ENCODE measurements around the gene GDPD5. TPM values are rescaled to one million over a fixed set of nuclear protein-coding genes. Genes with fewer than 3 reads are reported as not detected.

Gene GDPD5
- total and polyA plus RNA-seq, 9 of the 15 experiments (the other 6 are each of a cell fraction or from before 2014, with no cell fraction given), result 0.32 to 27.3 (median 8.0) TPM

DNA sequence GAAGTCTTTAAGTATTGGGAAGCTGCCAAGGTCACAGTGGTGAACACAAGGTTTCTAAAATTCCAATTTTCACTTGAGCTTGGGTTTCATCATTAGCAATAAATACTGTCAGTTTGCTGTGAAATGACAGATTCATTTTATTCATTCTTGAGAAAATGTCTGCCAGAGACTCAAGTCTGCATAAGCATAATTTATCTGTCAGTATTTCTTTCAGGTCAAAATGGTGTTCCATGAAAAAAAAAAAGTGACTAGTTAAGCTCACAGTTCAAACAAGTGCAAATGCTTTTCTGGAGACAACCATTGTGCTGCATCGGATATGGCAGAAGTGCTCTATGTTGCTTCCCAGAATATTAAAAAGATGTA, 8.1 kb upstream of the GDPD5 start:
- Histone ChIP-seq H3K4me1 (replicated peaks in 1 of 2; ENCODE audit: control insufficient read depth in 2 of 2, insufficient read depth in 2 of 2, low read length in 2 of 2) (peaks cover 56 to 60% of the 10 kb centered on the region in 2 experiments), H2AFZ (ENCODE audit: low read depth, low read length) (peak overlapping the region; percentile 89), H3K4me3 (no peak overlapping the region), H3K79me2 (ENCODE audit: control insufficient read depth, insufficient read depth, low read length) (no peaks in the 10 kb centered on the region), H3K9ac (ENCODE audit: insufficient read depth in 1 of 2, low read depth in 2 of 2, low read length in 2 of 2) (peak overlapping the region in 1 of 2 experiments; percentile 81; a peak in 2 of 4 replicates), H3K36me3 (ENCODE audit: control insufficient read depth, insufficient read depth, low read length) (no peaks in the 10 kb centered on the region), H3K27me3 (ENCODE audit: control insufficient read depth in 2 of 2, insufficient read depth in 2 of 2, low read length in 2 of 2) (no peaks in the 10 kb centered on the region), H3K4me2 (ENCODE audit: insufficient read depth, low read length) (peak overlapping the region; percentile 82), H3K27ac (ENCODE audit: extremely low read depth, low read depth, low read length) (peak overlapping the region; percentile 96), H3K9me1 (ENCODE audit: control insufficient read depth, insufficient read depth, low read length) (no peaks in the 10 kb centered on the region), H3K9me3 (replicated peaks; ENCODE audit: control insufficient read depth, insufficient read depth, low read depth, low read length) (0 out of 2 replicates have a peak, but pooled peaks cover 3% of the 10 kb centered on the region), H4K20me1 (replicated peaks; ENCODE audit: control insufficient read depth, insufficient read depth, low read length) (no peaks in the 10 kb centered on the region)
- ATAC-seq (no peak), DNase-seq (ENCODE audit: extremely low read depth in 1 of 4, low spot score in 3 of 4) (no peak), FAIRE-seq (no peak)
- in situ Hi-C loops (cut with MboI) (loop anchor here (5.0 kb wide), 1 partner anchor 87 kb away; no protein-coding TSS in a partner anchor), intact Hi-C loops (cut with micrococcal nuclease) (loop anchor here (2.0 kb wide), 1 partner anchor 253 kb away; no protein-coding TSS in a partner anchor)
- WGBS (ENCODE audit: insufficient coverage, low coverage, missing lambda C conversion rate), result 8% methylated on average over 1 of the region's 1 CpG
- POLR2A ChIA-PET, result interaction anchor here (0.7 to 1.8 kb wide), 23 partner anchors 8 to 145 kb away, joined by 3 to 14 read pairs (median 4); partner anchors contain the start of genes GDPD5, RPS3 and SERPINH1
- BruUV-seq (replicated peaks), result no TSS peak
- CTCF ChIA-PET (ENCODE audit: low intra/inter-chr PET ratio), result interaction anchor here (0.9 to 4.0 kb wide), 4 partner anchors 88 to 254 kb away, joined by 3 to 58 read pairs (median 25); no protein-coding TSS in a partner anchor
- TF ChIP-seq WHSC1 (IDR thresholded peaks at IDR 0.05; ENCODE audit: low read length) (no peak), PTBP1 (IDR thresholded peaks at IDR 0.05; ENCODE audit: low read depth, low read length) (no peak), ZNF384 (IDR thresholded peaks at IDR 0.05; ENCODE audit: low read depth, low read length) (peak; percentile 69), SRF (CRISPR knock-in tag; IDR thresholded peaks at IDR 0.05) (no peak), FOXK2 (conservative IDR thresholded peaks at IDR 0.05 in 1 of 2, IDR thresholded peaks at IDR 0.05 in 1 of 2; ENCODE audit: low read depth in 2 of 2) (no peak), ZNF175 (CRISPR knock-in tag; IDR thresholded peaks at IDR 0.05; ENCODE audit: low read depth) (no peak), MEIS2 (IDR thresholded peaks at IDR 0.05; ENCODE audit: partially characterized antibody) (peak; percentile 71), ADNP (tag; IDR thresholded peaks at IDR 0.05) (no peak), POLR2AphosphoS5 (IDR thresholded peaks at IDR 0.05; ENCODE audit: control insufficient read depth, insufficient read depth, low read depth, low read length) (no peak), ZZZ3 (IDR thresholded peaks at IDR 0.05) (no peak), CREBBP (IDR thresholded peaks at IDR 0.05; ENCODE audit: low read depth, low read length) (no peak), ELF1 (tag; IDR thresholded peaks at IDR 0.05) (peak; percentile 30; the same call in 1 of the 2 replicates), KLF10 (CRISPR knock-in tag; IDR thresholded peaks at IDR 0.05) (no peak)
- TF ChIP-seq, protein P1, sequence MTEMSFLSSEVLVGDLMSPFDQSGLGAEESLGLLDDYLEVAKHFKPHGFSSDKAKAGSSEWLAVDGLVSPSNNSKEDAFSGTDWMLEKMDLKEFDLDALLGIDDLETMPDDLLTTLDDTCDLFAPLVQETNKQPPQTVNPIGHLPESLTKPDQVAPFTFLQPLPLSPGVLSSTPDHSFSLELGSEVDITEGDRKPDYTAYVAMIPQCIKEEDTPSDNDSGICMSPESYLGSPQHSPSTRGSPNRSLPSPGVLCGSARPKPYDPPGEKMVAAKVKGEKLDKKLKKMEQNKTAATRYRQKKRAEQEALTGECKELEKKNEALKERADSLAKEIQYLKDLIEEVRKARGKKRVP (CRISPR knock-in tag; IDR thresholded peaks at IDR 0.05), result no peak
- TF ChIP-seq, protein P2, sequence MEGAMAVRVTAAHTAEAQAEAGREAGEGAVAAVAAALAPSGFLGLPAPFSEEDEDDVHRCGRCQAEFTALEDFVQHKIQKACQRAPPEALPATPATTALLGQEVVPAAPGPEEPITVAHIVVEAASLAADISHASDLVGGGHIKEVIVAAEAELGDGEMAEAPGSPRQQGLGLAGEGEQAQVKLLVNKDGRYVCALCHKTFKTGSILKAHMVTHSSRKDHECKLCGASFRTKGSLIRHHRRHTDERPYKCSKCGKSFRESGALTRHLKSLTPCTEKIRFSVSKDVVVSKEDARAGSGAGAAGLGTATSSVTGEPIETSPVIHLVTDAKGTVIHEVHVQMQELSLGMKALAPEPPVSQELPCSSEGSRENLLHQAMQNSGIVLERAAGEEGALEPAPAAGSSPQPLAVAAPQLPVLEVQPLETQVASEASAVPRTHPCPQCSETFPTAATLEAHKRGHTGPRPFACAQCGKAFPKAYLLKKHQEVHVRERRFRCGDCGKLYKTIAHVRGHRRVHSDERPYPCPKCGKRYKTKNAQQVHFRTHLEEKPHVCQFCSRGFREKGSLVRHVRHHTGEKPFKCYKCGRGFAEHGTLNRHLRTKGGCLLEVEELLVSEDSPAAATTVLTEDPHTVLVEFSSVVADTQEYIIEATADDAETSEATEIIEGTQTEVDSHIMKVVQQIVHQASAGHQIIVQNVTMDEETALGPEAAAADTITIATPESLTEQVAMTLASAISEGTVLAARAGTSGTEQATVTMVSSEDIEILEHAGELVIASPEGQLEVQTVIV (CRISPR knock-in tag; IDR thresholded peaks at IDR 0.05; ENCODE audit: borderline replicate concordance), result no peak
- TF ChIP-seq, protein P3, sequence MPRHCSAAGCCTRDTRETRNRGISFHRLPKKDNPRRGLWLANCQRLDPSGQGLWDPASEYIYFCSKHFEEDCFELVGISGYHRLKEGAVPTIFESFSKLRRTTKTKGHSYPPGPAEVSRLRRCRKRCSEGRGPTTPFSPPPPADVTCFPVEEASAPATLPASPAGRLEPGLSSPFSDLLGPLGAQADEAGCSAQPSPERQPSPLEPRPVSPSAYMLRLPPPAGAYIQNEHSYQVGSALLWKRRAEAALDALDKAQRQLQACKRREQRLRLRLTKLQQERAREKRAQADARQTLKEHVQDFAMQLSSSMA (CRISPR knock-in tag; IDR thresholded peaks at IDR 0.05), result no peak
- TF ChIP-seq, protein P4, sequence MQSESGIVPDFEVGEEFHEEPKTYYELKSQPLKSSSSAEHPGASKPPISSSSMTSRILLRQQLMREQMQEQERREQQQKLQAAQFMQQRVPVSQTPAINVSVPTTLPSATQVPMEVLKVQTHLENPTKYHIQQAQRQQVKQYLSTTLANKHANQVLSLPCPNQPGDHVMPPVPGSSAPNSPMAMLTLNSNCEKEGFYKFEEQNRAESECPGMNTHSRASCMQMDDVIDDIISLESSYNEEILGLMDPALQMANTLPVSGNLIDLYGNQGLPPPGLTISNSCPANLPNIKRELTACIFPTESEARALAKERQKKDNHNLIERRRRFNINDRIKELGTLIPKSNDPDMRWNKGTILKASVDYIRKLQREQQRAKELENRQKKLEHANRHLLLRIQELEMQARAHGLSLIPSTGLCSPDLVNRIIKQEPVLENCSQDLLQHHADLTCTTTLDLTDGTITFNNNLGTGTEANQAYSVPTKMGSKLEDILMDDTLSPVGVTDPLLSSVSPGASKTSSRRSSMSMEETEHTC (IDR thresholded peaks at IDR 0.05), result no peak
